Activated CD4-positive, alpha-beta T cell treated with anti-CD3 and anti-CD28 coated beads for 48 hours (primary cell): Measurements from ENCODE around the gene INSRR.

Experiments
- DNase-seq: peaks from one replicate; pipeline ENCODE4 v3.0.0-alpha.2; 2020

INSRR gene

DNA sequence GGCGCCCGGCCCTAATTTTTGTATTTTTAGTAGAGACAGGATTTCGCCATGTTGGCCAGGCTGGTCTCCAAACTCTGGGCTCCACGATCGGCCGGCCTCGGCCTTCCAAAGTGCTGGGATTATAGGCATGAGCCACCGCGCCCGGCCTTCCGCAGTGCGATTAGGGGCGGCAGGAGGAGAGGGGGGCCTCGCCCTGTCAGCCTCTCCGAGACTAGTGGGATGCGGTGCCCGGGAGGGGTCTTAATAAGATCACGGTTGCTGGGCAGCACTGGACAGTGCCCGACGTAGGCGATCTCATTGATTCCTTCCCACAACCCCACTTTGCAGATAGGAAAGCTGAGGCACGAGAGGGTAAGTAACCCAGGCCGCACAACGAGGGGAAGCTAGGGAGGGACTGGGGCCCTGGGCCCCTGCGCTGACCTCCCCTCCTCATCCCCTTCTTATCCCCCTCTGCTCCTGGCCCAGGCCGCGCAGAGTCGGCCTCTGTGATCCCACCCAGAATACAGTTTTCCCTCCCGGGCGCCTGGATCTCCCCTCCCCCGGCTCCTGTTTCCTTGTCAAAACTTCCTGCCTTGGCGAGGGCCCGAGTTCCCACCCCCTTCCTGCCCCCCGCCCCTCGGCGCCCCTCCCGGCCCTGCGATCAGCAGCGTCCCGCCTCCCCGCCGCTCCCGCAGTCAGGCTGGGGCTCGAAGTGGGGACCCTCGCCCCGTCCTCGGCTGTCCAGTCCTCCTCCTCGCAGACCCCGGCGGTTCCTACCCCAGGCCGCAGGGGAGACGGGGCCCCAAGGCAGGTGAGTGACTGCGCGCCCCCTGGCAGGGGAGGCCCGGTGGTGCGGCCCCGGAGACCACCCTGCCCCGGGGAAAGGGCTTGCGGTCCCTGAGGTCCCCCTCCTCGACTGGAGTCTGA lies 34.4 kb upstream of the INSRR start, which contains the start of gene PEAR1:
TSS of gene PEAR1 (plus strand) at position 671 of the 906 bp plus-strand sequence. CDS start 10,209 bp downstream, outside the sequence.
- DNase-seq, result no peak

DNA sequence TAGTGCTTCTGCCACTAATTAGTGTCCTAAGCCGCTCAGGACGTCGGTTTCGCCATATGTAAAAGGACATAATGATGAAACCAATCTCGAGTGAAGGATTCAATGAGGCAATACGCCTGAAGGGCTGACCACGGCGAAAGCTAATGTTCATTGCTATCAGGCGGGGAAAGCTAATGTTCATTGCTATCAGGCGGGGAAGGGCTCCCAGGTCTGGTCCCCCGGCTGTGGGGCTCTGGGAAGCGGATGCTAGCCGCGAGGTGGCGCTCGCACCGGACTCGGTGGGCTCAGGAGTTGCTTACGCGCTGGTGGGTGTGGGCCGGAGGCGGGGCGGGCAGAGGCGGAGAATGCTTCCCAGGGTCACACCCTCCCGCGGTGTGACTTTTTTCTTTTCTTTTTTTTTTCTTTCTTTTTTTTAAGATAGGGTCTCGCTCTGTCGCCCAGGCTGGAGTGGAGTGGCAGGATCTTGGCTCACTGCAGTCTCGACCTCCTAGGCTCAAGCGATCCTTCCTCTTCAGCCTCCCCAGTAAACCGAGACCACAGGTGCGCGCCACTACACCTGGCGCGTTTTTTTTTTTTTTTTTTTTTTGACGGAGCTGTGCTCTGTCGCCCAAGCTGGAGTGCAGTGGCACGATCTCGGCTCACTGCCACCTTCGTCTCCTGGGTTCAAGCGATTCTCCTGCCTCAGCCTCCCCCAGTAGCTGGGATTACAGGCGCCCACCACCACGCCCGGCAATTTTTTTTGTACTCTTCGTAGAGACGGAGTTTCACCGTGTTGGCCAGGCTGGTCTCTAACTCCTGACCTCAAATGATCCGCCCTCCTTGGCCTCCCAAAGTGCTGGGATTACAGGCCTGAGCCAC lies 33.5 kb upstream of the INSRR start:
- DNase-seq, result peak; percentile 93

DNA sequence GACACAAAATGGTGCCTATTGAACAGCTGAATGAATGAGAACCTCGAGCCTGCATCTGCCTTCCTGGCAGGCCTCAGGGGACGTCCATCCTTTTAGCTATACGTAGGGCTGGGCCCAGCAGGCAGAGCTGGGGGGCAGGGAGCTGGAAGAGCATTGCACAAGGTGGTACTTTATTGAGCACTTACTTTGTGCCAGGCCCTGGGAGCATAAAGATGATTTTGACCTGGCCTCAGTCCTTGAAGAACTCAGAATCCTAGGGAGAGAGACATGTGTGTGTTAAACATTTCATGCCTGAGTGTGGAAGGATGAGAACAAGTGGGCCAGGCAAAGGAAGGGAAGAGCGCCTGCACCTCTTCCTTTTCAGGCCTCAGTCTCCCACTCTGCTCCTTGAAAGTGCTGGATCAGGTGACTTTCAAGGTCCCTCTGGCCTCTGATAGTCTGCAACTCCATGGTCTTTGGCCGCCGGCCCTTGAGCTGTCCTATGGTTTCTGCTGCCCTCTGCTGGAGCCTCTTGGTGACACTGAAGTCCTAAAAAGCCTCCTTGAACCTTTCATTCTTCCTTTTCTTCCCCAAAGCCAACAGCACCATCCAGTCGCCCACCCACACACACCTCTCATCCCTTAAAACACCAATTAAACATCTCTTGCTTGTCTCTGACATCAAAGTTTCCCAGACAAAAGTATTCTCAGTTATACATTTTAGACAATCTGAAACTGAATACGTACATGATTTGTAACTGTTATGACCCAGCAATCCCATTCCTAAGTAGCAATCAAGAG lies 31.1 kb upstream of the INSRR start:
- peak; percentile 72 for DNase-seq

DNA sequence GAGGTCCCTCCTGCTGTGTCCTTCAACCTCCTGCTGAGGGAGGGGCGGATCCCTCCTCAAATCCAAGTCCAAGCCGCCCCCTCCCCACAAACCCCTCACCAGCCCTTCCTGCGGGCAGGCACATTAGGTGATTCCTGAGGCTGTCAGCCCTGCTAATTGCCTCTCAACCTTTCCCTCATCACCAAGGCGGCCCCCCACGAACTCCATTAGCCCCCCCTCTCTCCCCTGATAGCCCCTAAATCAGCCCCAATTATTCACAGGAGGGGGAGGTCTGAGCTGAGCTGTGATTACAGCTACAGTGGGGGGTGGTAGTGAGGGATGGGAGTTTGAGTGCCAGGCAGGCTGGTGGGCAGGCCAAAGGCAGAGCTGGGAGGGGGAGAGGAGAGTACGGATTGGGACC lies 28.8 kb upstream of the INSRR start:
- DNase-seq, result no peak

DNA sequence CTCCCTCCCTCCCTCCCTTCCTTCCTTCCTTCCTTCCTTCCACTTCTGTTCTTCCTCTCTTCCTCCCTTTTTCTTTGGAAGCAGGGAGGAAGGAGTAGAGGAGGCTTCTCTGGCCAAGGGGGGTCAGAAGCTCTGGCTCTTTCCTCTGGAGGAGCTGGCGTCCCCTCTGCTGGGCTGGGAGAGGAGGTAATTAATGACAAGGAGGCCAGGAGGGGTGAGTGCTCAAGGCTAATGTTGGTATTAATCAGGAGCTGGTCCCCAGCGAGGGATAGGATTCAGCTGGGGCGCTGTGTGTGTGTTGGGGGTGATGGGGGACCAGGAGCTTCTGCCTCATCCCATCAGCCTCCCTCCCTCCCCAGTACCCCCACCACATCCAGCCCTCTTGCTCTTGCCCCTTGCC lies 28.4 kb upstream of the INSRR start:
- no peak for DNase-seq

DNA sequence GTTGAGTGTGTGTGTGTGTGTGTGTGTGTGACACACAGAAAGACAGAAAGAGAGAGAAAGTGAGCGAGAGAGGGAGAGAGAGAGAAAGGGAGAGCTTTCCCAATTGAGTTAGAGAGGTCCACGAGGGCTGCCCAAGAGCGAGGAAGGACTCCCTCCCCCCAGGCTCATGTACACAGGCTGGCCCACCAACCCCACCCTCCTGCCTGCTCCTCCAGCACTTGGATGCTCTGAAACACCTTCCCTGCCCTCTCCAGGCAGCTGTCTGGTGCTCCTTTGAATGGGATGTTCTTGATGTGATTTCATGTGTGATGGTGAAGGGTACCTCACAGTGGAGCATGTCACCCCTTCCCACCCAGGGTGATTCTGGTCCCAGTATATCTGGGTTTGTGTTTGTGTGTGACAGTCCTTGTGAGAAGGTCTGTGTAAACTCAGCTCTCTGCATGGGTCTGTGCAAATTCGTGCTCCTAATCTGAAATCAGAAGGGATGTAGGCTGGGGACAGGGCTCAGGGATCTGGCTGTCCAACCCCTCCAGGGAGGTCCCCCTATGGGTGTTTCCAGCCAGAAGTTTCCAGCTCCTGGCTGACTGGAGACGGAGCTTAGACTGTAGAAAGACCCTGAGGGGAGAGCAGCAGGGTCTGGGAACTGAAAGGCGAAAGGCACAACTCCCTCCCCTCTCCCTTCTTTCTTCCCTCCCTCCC lies 27.8 kb upstream of the INSRR start:
- no peak for DNase-seq

DNA sequence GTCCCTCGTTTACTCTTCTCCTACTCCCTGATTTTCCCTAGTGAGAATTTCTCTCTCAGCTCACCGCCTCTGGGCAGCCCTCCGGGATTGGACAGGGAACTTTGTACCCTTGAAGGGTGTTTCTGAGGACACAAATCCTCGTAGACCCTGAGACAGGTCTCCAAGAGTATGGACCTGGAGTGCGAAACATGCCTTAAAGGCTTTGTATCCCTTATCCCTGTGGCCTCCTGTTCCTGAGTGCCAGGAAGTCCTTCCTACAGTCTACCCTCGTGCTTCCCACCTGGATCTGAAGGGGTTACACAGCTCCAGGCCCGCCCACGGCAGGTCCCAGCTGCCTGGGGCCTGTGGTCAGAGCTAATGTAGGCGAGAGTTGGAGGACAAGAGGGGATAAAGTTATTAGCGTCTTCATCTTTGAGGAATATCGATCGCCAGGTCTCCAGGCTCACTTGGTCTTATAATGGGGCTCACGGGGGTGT lies 27.0 kb upstream of the INSRR start:
- DNase-seq, result no peak

DNA sequence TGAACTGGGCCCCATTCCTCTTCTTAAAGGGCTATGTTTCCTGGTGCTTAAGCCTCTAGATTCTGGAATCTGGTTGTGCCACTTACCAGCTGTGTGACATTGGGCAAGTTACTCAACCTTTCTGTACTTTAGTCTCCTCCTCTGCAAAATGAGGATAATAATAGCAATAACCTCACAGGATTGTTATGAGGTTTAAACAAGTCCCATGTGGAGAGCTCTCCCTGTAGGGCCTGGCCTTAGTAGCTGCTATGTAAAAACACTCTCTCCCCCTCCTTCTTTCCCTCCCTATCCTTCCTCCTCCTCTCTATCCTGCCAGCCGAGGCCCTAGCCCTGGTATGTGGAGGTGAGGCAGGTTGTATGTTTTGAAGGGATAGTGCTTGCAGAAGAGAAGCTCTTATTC lies 26.4 kb upstream of the INSRR start:
- no peak for DNase-seq

DNA sequence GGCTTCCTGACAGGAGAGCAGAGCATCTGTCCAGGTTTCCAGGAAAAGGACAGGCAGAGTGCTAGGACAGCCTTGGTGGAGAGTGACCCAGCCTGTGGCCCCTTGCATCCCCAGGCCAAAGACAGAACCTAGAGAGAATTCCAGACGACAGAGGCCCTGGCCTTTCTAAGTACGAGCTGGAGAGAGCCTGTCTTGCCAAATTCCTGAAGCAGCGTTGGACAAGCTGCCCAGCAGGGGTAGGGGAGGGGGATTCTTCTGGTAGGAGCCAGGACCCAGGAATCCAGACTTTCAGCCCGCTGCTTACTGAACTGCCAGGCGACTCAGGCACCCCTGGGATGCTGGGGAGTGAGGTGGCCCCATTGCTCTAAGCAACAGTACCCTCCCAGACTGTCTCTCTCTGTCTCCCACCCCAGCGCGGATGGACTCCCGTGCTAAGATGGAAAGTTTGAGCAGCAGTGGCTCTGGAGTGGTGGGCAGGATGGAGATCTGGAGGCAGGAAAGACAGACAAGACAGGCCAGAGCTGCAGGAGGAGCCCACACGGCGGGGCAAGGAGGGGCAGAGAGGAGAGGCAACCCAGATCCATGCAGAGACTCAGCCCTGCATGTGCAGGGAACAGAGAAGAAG lies 25.8 kb upstream of the INSRR start:
- no peak for DNase-seq

DNA sequence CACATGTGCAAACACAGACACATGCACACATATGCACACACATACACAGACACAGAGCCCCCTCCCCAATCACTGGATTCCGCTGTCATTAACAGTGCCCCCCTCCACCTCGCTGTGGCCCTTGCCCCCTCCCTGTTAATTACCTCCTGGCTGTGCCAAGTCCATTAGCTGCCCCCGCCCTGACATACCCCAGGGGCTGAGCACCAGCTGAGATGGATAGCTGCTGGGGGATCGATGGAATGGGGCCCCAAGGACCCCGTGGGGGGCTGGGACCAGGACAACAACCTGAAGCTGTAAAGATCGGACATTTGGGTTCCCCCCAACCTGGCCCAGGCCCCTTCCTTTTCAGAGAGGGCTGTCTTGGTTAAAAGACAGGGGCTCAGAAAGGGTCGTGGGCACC lies 25.0 kb upstream of the INSRR start:
- DNase-seq, result no peak

DNA sequence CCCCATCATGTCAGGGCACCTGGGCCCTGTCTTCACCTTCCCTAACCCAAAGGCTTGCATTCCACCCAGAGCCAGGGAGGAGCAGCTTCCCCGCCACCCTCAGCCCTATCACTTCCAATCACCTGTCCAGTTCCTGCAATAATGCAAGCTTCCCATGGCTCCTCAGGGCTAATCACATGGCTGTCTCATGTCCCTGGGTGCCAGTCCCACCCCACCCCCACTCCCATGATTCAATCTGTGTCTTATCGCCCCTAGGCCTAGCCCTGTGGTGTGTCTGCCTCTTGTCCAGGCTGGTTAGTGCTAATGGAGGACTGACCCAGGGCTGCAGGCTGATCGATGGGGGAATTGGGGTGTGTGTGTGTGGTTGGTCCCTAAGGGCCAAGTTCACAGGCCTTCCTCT lies 23.6 kb upstream of the INSRR start:
- no peak for DNase-seq

DNA sequence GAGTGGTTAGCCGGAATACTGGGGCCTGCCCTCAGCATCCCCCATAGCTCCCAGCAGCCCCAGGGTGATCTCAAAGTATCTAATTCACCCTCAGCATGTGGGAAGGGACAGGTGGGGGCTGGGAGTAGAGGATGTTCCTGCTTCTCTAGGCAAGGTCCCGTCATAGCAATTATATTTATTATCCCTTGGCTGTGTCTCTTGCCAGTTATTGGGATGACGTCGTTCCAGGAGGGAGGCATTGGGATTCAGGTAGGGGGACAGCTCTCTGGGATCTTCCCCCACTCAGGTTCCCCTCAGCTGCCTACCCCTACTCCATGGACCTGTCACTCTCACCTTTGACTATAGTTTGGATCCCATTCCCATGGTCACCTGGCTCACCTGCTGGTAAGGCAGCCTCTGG lies 22.7 kb upstream of the INSRR start:
- DNase-seq, result no peak

DNA sequence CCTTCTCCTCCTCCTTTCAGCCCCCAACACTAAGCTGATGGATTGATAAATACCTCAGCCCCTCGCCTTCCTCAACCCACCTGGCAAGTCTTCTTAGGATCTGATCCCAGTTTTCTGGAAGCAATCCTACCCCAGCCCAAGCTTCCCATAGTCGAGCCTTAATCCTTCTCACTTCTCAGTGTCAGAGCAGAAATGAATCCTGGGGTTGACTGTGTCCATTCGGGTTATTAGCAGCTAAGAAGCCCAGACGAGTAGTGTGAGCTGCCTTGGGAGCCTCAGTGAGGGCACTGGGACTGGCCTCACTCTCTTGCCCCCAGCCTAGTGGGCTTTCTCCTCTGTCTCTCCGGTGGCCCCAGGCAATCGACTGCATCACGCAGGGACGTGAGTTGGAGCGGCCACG lies 22.2 kb upstream of the INSRR start:
- DNase-seq, result no peak

DNA sequence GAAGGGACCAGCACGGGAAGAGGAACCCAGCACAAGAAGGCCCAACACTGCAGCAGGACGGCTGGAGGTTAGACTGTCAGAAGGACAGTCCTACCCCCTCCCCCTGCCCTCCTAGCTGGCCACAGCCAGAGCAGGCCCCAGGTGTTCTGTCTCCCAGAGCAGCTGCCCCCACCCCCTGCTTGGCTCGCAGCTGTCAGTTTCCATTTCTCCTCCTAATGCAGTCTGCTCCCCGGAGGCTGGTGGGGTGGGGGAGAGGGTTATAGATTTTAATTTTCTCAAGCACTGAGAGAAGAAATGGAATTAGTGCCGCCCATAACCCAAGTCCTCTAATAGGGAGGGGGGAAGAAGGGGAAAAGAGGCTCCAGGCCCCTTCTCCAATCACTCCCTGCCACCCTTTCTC lies 21.6 kb upstream of the INSRR start:
- DNase-seq, result no peak

DNA sequence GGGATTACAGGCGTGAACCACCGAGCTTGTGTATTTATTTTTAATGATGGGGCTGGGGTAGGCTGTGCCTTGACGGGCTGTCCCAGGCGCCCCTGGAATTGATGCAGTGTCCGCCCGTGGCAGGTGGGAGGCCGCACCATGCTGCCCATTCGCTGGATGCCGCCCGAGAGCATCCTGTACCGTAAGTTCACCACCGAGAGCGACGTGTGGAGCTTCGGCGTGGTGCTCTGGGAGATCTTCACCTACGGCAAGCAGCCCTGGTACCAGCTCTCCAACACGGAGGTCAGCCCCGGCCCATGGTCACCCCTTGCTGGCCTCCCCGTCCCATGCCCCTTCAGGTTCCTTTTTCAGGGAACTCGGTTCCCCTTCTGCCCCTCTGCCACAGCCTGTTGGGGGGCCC lies 21.0 kb upstream of the INSRR start:
- DNase-seq, result no peak

DNA sequence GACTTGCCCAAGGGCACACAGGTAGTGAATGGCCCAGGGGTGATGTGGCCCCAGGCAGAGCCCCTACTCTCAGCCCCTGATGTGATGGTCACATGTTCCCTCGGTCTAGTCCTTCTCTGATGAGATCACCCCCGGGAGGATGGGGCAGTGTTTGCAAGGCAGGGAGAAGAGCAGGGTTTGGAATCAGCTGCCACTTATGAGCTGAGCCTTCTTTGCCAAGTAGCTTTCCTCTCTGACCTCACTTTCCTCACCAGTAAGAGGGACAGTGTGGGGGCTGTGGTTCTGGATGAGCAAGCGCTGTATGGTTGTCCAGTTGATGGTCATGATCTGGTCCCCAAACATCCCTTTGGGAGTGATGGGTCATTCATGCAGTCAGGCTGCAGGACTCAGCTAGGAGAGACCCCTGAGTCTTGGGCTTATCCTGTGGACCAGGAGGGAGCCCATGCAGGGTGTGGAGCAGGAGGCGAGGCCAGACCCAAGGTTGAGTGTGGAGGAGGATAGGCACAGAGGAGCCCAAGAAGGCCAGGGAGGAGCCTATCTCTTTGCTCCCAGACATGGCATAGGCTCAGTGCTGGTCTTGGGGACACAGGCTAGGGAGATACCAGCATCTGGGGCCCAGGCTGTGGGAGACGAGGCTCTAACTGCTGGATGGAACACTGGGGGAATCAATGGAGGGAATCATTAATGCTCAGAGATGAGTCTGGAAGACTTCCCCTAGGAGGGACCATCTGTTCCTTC lies 18.7 kb upstream of the INSRR start:
- DNase-seq, result no peak

DNA sequence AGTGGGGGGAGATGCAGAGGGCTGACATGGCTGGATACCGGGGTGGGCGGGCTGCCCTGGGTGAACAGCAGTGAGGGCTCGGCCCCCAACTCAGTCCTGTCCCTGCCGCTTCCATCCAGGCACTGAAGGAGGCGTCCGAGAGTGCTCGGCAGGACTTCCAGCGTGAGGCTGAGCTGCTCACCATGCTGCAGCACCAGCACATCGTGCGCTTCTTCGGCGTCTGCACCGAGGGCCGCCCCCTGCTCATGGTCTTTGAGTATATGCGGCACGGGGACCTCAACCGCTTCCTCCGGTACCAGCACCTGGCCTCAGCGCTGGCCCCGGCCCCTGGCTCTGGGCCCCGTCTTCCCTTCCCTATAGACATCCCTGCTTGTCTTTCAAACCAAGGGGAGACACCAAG lies 17.4 kb upstream of the INSRR start:
- no peak for DNase-seq

DNA sequence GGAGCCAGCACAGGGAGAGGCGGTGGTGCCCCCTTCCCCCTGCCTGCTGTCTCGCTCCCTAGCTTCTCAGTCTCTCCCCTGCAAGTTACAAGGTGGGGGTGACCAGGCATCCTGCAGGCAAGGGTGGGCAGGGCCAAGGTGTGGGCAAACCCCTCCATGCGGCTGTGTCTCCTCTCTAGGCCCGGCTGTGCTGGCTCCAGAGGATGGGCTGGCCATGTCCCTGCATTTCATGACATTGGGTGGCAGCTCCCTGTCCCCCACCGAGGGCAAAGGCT lies 16.4 kb upstream of the INSRR start:
- DNase-seq, result no peak

DNA sequence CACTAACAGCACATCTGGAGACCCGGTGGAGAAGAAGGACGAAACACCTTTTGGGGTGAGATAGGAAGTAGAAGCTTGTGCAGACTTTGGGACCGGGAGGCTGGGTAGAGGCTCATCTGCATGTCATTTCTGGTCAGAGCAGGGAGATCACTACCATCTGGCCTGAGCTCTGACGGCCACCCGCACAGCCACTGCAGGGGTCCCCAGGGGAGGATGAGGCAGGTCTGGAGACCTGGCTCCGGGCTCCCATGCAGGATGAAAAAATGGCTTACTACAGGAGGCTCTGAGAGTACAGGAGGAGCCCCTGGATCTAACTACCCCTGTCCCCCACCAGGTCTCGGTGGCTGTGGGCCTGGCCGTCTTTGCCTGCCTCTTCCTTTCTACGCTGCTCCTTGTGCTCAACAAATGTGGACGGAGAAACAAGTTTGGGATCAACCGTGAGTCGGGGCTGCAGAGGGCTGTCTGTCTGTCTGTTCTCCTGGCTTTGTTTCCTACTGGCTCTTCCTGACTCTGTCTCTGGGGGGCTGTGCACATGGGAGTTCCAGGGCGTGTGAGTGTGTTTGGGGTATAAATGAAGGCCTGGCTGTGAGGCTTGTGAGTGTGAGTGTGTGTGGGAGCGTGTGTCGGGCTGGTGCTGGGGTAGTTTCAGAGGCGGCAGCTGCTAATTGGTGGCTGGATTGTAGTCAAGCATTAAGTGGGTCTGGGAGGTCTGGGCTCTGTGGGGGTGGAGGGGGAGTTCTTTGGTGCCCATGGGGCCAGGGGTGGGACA lies 15.8 kb upstream of the INSRR start:
- no peak for DNase-seq

DNA sequence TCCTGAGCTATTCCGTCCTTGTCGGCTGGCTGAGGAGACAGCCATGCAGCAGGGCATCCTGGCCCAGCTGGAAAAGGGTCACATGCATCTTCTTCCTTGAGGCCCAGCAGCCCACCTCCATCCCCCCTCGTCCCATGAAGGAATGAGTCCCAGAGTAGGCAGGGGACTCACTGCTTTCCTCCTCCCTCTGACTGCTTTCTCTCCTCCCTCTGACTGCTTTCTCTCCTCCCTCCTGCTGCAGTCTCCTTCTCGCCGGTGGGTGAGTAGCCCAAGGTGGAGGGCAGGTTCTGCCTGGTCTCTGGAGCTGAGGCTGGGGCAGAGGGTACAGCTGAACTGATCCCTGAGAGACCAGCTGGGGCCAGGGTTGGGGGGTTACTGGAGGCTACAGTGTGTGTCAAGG lies 15.2 kb upstream of the INSRR start:
- DNase-seq, result no peak

DNA sequence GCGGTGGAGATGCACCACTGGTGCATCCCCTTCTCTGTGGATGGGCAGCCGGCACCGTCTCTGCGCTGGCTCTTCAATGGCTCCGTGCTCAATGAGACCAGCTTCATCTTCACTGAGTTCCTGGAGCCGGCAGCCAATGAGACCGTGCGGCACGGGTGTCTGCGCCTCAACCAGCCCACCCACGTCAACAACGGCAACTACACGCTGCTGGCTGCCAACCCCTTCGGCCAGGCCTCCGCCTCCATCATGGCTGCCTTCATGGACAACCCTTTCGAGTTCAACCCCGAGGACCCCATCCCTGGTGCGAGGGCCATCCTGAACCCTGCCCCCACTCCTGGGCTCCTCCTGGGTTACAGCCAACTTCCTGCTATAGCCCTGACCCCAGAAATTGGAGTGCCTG lies 14.7 kb upstream of the INSRR start:
- DNase-seq, result no peak
